Gastroesophageal sphincter (tissue), 3 donors: ENCODE results near the gene RBM22.

Experiments
- POLR2A ChIP-seq, 2 donors: fragments of 450-650 bp; IDR thresholded peaks; one replicate each; pipeline ENCODE4 v1.6.1; 2017; ENCODE audit warnings: antibody characterized with exemption in 2 of 2, mild to moderate bottlenecking in 2 of 2, moderate library complexity in 1 of 2
- POLR2AphosphoS5 ChIP-seq: sonication (generic); formaldehyde crosslinking; IDR thresholded peaks from one replicate; pipeline ENCODE4 v1.6.1; 2017; ENCODE audit warnings: antibody characterized with exemption
- TF ChIP-seq, protein P1 (sequence below), 4 experiments: fragments of 200-600 bp in 2 of 4; fragments of 450-650 bp in 2 of 4; sonication (generic) in 1 of 4; IDR thresholded peaks; one replicate each; pipeline ENCODE4 v1.5.1; 2017 to 2019; ENCODE audit warnings: antibody characterized with exemption in 4 of 4, mild to moderate bottlenecking in 2 of 4, moderate library complexity in 2 of 4

DNA sequence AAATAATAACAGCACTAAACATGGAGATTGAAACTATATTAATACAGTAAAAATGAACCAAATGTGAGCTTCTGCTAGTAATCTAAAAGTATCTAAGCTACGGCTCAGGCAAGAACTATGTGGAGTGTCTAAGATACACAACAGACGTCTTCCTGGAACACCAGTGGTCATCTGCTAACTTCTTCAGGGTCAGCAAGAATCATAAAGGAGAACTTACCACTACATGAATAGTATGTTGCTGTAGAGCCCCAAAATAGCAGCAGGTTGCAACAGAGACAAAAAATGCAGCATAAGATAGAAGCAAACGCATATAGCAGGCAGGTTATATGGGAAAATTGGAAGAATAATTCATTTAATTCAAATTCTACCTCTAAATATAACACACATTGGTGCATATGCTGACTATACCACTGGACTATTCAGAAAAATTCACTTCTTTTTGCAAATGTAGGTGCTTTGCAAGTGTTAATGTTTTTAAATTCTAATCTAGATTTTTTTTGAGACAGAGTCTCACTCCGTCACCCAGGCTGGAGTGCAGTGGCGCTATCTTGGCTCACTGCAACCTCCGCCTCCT lies 30.9 kb upstream of the RBM22 start:
- TF ChIP-seq, protein P1, sequence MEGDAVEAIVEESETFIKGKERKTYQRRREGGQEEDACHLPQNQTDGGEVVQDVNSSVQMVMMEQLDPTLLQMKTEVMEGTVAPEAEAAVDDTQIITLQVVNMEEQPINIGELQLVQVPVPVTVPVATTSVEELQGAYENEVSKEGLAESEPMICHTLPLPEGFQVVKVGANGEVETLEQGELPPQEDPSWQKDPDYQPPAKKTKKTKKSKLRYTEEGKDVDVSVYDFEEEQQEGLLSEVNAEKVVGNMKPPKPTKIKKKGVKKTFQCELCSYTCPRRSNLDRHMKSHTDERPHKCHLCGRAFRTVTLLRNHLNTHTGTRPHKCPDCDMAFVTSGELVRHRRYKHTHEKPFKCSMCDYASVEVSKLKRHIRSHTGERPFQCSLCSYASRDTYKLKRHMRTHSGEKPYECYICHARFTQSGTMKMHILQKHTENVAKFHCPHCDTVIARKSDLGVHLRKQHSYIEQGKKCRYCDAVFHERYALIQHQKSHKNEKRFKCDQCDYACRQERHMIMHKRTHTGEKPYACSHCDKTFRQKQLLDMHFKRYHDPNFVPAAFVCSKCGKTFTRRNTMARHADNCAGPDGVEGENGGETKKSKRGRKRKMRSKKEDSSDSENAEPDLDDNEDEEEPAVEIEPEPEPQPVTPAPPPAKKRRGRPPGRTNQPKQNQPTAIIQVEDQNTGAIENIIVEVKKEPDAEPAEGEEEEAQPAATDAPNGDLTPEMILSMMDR (IDR thresholded peaks at IDR 0.05): no peak
- TF ChIP-seq POLR2A (IDR thresholded peaks at IDR 0.05): no peak
- no peak for TF ChIP-seq POLR2AphosphoS5
